GM23338 (cell line): ENCODE data around the gene ARHGEF10L. TPM values are rescaled to one million over a fixed set of nuclear protein-coding genes. Genes with fewer than 3 reads are reported as not detected.

ENCODE experiments used
- ATAC-seq: fragments of 200-7000 bp; cut with Tn5 transposase; 3 replicates; pipeline ENCODE4 v1.9.1; 2020
- DNase-seq: peaks from one replicate; pipeline ENCODE4 v3.0.0-alpha.2; 2015; ENCODE audit warnings: low spot score
- H2AFZ ChIP-seq: fragments of 200-600 bp; sonication (generic); 2 replicates; pipeline ENCODE4 v1.8.0; 2016; ENCODE audit warnings: antibody characterized with exemption, mild to moderate bottlenecking, moderate library complexity
- H3F3A ChIP-seq: fragments of 200-600 bp; sonication (generic); replicated peaks from 2 replicates; pipeline ENCODE4 v1.8.0; 2017; ENCODE audit warnings: antibody characterized with exemption, mixed run types, low read depth
- H3K27ac ChIP-seq: fragments of 200-600 bp; sonication (generic); 2 replicates; pipeline ENCODE4 v1.6.1; 2016; ENCODE audit warnings: low read depth
- H3K27me3 ChIP-seq: fragments of 200-600 bp; sonication (generic); 2 replicates; pipeline ENCODE4 v1.8.0; 2016; ENCODE audit warnings: mild to moderate bottlenecking, mixed run types, moderate library complexity; ENCODE audit not compliant: insufficient read depth
- H3K36me3 ChIP-seq: fragments of 200-600 bp; sonication (generic); 2 replicates; pipeline ENCODE4 v1.8.0; 2016; ENCODE audit warnings: mild to moderate bottlenecking; ENCODE audit not compliant: insufficient read depth
- H3K4me1 ChIP-seq: fragments of 200-600 bp; sonication (generic); 2 replicates; pipeline ENCODE4 v1.8.0; 2016; ENCODE audit warnings: mild to moderate bottlenecking, moderate library complexity; ENCODE audit not compliant: insufficient read depth
- H3K4me2 ChIP-seq: fragments of 200-600 bp; sonication (generic); 2 replicates; pipeline ENCODE4 v1.7.1; 2017; ENCODE audit warnings: mixed run types
- H3K4me3 ChIP-seq: fragments of 200-600 bp; sonication (generic); 2 replicates; pipeline ENCODE4 v1.6.1; 2016; ENCODE audit warnings: mixed run types
- H3K79me2 ChIP-seq: fragments of 200-600 bp; sonication (generic); replicated peaks from 2 replicates; pipeline ENCODE4 v1.8.0; 2017; ENCODE audit warnings: mild to moderate bottlenecking; ENCODE audit not compliant: insufficient read depth
- H3K9me2 ChIP-seq: fragments of 200-600 bp; sonication (generic); 2 replicates; pipeline ENCODE4 v1.8.0; 2017; ENCODE audit not compliant: insufficient read depth
- H4K20me1 ChIP-seq: fragments of 200-600 bp; sonication (generic); replicated peaks from 2 replicates; pipeline ENCODE4 v1.8.0; 2017; ENCODE audit warnings: mild to moderate bottlenecking; ENCODE audit not compliant: insufficient read depth
- H3K27ac Mint-ChIP-seq: 2 replicates; pipeline ENCODE4 v1.8.0; 2020; ENCODE audit warnings: inconsistent platforms, mild to moderate bottlenecking, moderate library complexity, mixed read lengths
- H3K27me3 Mint-ChIP-seq: 3 replicates; pipeline ENCODE4 v1.8.0; 2022; ENCODE audit warnings: low read depth, mild to moderate bottlenecking, moderate library complexity, mixed read lengths, inconsistent platforms; ENCODE audit not compliant: insufficient read depth, poor library complexity
- H3K36me3 Mint-ChIP-seq: 3 replicates; pipeline ENCODE4 v1.8.0; 2021; ENCODE audit warnings: low read depth, mild to moderate bottlenecking, inconsistent platforms, moderate library complexity, mixed read lengths
- H3K4me1 Mint-ChIP-seq: 3 replicates; pipeline ENCODE4 v1.8.0; 2020; ENCODE audit warnings: mild to moderate bottlenecking, inconsistent platforms, mixed read lengths
- H3K4me3 Mint-ChIP-seq: 3 replicates; pipeline ENCODE4 v1.8.0; 2021; ENCODE audit warnings: moderate library complexity, mild to moderate bottlenecking, inconsistent platforms, mixed read lengths
- H3K9me3 Mint-ChIP-seq: 3 replicates; pipeline ENCODE4 v1.8.0; 2020; ENCODE audit warnings: moderate library complexity, mild to moderate bottlenecking, inconsistent platforms, mixed read lengths
- CREB1 ChIP-seq: fragments of 250-450 bp; sonication (Bioruptor Pico); IDR thresholded peaks from 2 replicates; pipeline ENCODE4 v1.5.0; 2020; ENCODE audit warnings: low read depth, mild to moderate bottlenecking, moderate library complexity
- CTCF ChIP-seq, 2 experiments: fragments of 200-600 bp in 1 of 2; sonication (generic) in 1 of 2; conservative IDR thresholded peaks; 2 replicates each; pipeline versions ENCODE4 v1.5.1 to v1.6.1; 2016 to 2017; ENCODE audit warnings: antibody characterized with exemption in 2 of 2, low read depth in 2 of 2, mild to moderate bottlenecking in 2 of 2, moderate library complexity in 1 of 2
- EZH2 ChIP-seq: fragments of 200-600 bp; sonication (generic); IDR thresholded peaks from one replicate; pipeline ENCODE4 v1.8.0; 2017; ENCODE audit warnings: antibody characterized with exemption, mild to moderate bottlenecking, low read depth; ENCODE audit not compliant: unreplicated experiment
- EZH2phosphoT487 ChIP-seq: fragments of 200-600 bp; sonication (generic); IDR thresholded peaks from one replicate; pipeline ENCODE4 v1.8.1; 2018; ENCODE audit warnings: antibody characterized with exemption; ENCODE audit not compliant: unreplicated experiment
- JUNB ChIP-seq: IDR thresholded peaks from one replicate; pipeline ENCODE4 v1.6.1; 2016; ENCODE audit warnings: antibody characterized with exemption; ENCODE audit not compliant: unreplicated experiment
- NANOG ChIP-seq: IDR thresholded peaks from 2 replicates; pipeline ENCODE4 v1.6.1; 2016; ENCODE audit warnings: antibody characterized with exemption, borderline replicate concordance
- POLR2AphosphoS5 ChIP-seq: IDR thresholded peaks from 2 replicates; pipeline ENCODE4 v1.6.1; 2016; ENCODE audit warnings: antibody characterized with exemption, low read depth
- REST ChIP-seq: IDR thresholded peaks from one replicate; pipeline ENCODE4 v1.6.1; 2018; ENCODE audit warnings: antibody characterized with exemption; ENCODE audit not compliant: unreplicated experiment
- STAT1 ChIP-seq: IDR thresholded peaks from one replicate; pipeline ENCODE4 v1.6.1; 2016; ENCODE audit warnings: antibody characterized with exemption; ENCODE audit not compliant: unreplicated experiment
- ZNF114 ChIP-seq: fragments of 250-450 bp; sonication (Bioruptor Pico); IDR thresholded peaks from 2 replicates; pipeline ENCODE4 v1.5.0; 2020; ENCODE audit warnings: mild to moderate bottlenecking, moderate library complexity
- ZNF331 ChIP-seq: fragments of 250-450 bp; sonication (Bioruptor Pico); IDR thresholded peaks from 2 replicates; pipeline ENCODE4 v1.5.0; 2020; ENCODE audit warnings: low read depth, mild to moderate bottlenecking, moderate library complexity
- ZNF462 ChIP-seq: fragments of 250-450 bp; sonication (Bioruptor Pico); IDR thresholded peaks from 2 replicates; pipeline ENCODE4 v1.5.0; 2020; ENCODE audit warnings: mild to moderate bottlenecking, moderate library complexity
- polyA plus RNA-seq: library from polyadenylated mRNA; unstranded; fragments of >200 nt; fragmentation: Nextera tagmentation; extraction: Ambion mirVana; gene quantifications from 2 replicates; pipeline ENCODE4 v1.2.1, GENCODE V29; 2016
- total RNA-seq: library from RNA; depleted of rRNA; stranded (reverse); fragments of >200 nt; shearing (Covaris generic); gene quantifications from 2 replicates; pipeline ENCODE4 v1.2.3, GENCODE V29; 2014
- TF ChIP-seq, protein P1 (sequence below): IDR thresholded peaks from 2 replicates; pipeline ENCODE4 v1.6.1; 2016; ENCODE audit warnings: antibody characterized with exemption

ARHGEF10L gene
- total and polyA plus RNA-seq, 2 experiments from 2014 or later = 12.1 to 46.8 TPM

DNA sequence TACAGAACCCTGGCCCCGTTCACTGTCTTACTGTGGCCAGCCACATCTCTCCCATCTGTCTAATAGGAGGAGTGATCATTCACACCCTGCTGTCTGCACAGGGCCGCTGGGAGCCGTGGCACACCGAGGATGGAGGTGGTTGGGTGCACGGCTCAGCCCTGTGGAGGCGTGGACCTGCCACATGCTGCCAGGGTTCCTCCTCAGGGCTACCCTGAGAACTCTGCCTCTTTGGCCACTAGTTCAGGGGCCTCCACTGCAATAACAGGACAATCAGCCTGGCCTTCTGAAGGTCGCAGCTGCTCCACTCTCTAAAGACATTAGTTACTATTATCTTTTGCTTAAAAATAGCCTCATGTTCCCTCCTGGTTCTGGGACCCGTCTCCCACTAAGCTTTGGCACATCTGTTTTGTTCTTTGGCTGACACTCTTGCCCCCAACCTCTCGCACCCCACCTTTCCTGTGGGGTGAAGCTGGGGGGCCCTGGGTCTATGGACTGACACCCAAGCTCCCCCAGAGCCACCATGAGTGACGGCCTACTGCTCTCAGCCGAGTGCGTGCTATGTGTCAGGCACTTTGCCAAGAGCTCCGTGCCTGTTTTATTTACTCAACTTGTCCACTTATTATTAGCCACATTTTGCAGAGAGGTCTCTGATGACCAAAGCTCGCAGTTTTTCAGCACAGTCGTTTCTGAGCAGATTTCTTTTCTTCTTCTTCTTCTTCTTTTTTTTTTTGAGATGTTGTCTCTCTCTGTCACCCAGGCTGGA, 66.3 kb downstream of the ARHGEF10L start:
- H3K4me3 ChIP-seq = no peak overlapping the region
- DNase-seq (no peak), ATAC-seq (no peak)
- Mint-ChIP-seq H3K4me1 (peaks cover 16% of the 10 kb centered on the region), H3K27me3 (peaks cover 12% of the 10 kb centered on the region), H3K36me3 (peaks cover 19% of the 10 kb centered on the region; the same call in 2 of the 3 replicates), H3K9me3 (no peaks in the 10 kb centered on the region), H3K4me3 (no peak overlapping the region), H3K27ac (peak overlapping the region; percentile 66; the same call in 1 of the 2 replicates)
- no peaks in the 10 kb centered on the region for H3K27me3 ChIP-seq
- H2AFZ ChIP-seq = no peak overlapping the region
- no peaks in the 10 kb centered on the region for H3K79me2 ChIP-seq
- peaks cover 8% of the 10 kb centered on the region for H3F3A ChIP-seq
- no peaks in the 10 kb centered on the region; the same call in 1 of the 2 replicates for H4K20me1 ChIP-seq
- H3K4me2 ChIP-seq = no peak overlapping the region
- TF ChIP-seq JUNB (no peak), EZH2phosphoT487 (no peak), CREB1 (CRISPR knock-in tag) (no peak), STAT1 (no peak), ZNF462 (CRISPR knock-in tag) (no peak), REST (no peak), ZNF331 (CRISPR knock-in tag) (no peak), NANOG (no peak), ZNF114 (CRISPR knock-in tag) (no peak), CTCF (conservative IDR thresholded peaks at IDR 0.05; ENCODE audit: low read depth in 2 of 2) (no peak), EZH2 (no peak), POLR2AphosphoS5 (no peak)
- TF ChIP-seq, protein P1, sequence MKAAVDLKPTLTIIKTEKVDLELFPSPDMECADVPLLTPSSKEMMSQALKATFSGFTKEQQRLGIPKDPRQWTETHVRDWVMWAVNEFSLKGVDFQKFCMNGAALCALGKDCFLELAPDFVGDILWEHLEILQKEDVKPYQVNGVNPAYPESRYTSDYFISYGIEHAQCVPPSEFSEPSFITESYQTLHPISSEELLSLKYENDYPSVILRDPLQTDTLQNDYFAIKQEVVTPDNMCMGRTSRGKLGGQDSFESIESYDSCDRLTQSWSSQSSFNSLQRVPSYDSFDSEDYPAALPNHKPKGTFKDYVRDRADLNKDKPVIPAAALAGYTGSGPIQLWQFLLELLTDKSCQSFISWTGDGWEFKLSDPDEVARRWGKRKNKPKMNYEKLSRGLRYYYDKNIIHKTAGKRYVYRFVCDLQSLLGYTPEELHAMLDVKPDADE = no peak
- no peak overlapping the region; the same call in 1 of the 2 replicates for H3K27ac ChIP-seq
- no peaks in the 10 kb centered on the region; the same call in 1 of the 2 replicates for H3K4me1 ChIP-seq
- H3K36me3 ChIP-seq = no peaks in the 10 kb centered on the region; the same call in 1 of the 2 replicates
- no peaks in the 10 kb centered on the region for H3K9me2 ChIP-seq
